A549 treated with Hydrocortisone at 1 μM for 4 hours (cell line): ENCODE results near the gene MAX. TPM values are rescaled to one million over a fixed set of nuclear protein-coding genes. Genes with fewer than 3 reads are reported as not detected.

ENCODE experiments used
- total RNA-seq: library from RNA; stranded (reverse); fragments of 200-300 nt; extraction: Qiagen RNA extraction; gene quantifications from 5 replicates; pipeline ENCODE4 v1.2.3, GENCODE V29; 2022

The MAX gene, protein sequence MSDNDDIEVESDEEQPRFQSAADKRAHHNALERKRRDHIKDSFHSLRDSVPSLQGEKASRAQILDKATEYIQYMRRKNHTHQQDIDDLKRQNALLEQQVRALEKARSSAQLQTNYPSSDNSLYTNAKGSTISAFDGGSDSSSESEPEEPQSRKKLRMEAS
- total RNA-seq = 52.2 to 72.1 TPM (median 54.5 TPM) in 5 replicates

DNA sequence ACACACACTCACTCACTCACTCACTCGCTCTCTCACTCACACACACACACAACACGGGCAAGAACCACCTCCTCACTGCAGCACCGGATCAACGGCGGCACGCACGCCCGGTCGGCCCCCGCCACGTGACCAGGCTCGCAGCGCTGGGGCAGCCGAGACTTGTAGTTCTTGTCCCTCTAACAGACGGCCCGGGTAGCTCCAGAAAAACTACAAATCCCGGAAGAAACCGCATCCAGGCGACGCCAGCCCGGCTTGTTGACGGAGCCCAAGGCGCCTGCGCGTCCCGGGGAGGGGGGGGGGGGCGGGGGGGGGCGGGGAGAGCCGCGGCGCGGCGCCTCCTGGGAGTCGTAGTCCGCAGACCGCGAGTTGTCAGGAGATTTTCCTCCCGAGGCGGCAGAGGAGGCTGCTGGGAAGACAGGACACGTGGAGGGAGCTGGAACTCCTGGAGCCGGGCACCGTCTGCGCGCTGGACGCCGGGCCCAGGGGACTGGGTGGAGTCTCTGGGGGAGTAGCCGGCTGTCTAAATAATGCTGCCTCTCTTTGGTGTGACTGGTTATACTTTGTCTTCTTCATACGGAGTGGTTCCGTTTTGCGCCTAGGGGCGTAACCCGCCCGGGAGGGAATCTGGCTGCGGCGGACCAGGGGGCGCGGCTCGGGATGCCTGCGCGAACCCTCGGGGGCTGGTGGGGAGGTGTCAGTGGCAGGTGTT lies at the start of gene MAX:
Gene MAX (minus strand): TSS at position 77 of the 709 bp plus-strand sequence. CDS start 178 bp downstream, outside the sequence.

Other genes starting within 250 kb of the MAX start
- gene SPTB, start 222.6 kb downstream of the MAX start, total RNA-seq = 1.5 to 1.9 TPM (median 1.7 TPM) in 5 replicates
- 77.2 to 96.2 TPM (median 78.8 TPM) in 5 replicates for gene CHURC1, start 188.1 kb downstream of the MAX start, total RNA-seq
- 152 to 304 TPM (median 192 TPM) in 5 replicates for gene GPX2, start 159.8 kb downstream of the MAX start, total RNA-seq
- 18.6 to 23.3 TPM (median 20.2 TPM) in 5 replicates for gene RAB15, start 130.2 kb downstream of the MAX start, total RNA-seq
- gene FNTB, start 115.6 kb downstream of the MAX start, total RNA-seq = 21.5 to 26.7 TPM (median 22.7 TPM) in 5 replicates